ENCODE results near the gene TMC3.
"Not testable (repeated sequence)": the region's sequence is repeated elsewhere in the genome, so short reads cannot be mapped to it uniquely, and the experiment has no call there.

The TMC3 gene

GRCh38 chr15:81333363-81333762, 40.6 kb downstream of the TMC3 start:
- H3K36me3 ChIP-seq (ENCODE audit: insufficient read depth) = no peaks in the 10 kb centered on the region
- no peak overlapping the region for H3K4me2 ChIP-seq
- H3K4me1 ChIP-seq (ENCODE audit: low read depth, poor library complexity, severe bottlenecking) = peaks cover 28% of the 10 kb centered on the region
- no peaks in the 10 kb centered on the region for H3K79me2 ChIP-seq (ENCODE audit: insufficient read depth, low read depth)
- TF ChIP-seq CTCF (conservative IDR thresholded peaks at IDR 0.05; ENCODE audit: low read depth, low read length) = no peak
- H2AFZ ChIP-seq (ENCODE audit: low read depth) = no peak overlapping the region
- H3K9ac ChIP-seq = no peak overlapping the region
- H3K27me3 ChIP-seq (ENCODE audit: insufficient read depth, low read depth) = no peaks in the 10 kb centered on the region
- H3K4me3 ChIP-seq (IDR thresholded peaks at IDR 0.05; ENCODE audit: insufficient read depth, low read depth, low read length) = no peak overlapping the region
- H4K20me1 ChIP-seq (ENCODE audit: insufficient read depth) = no peaks in the 10 kb centered on the region
- no peak overlapping the region for H3K27ac ChIP-seq

- no peaks in the 10 kb centered on the region for H3K27me3 ChIP-seq (ENCODE audit: insufficient read depth, low read depth)
- no peak overlapping the region for H3K9ac ChIP-seq
- no peaks in the 10 kb centered on the region for H3K79me2 ChIP-seq (ENCODE audit: insufficient read depth, low read depth)
- no peak overlapping the region for H3K4me2 ChIP-seq
- H4K20me1 ChIP-seq (ENCODE audit: insufficient read depth) = no peaks in the 10 kb centered on the region
- no peak overlapping the region for H3K4me3 ChIP-seq (IDR thresholded peaks at IDR 0.05; ENCODE audit: insufficient read depth, low read depth, low read length)
- no peak for TF ChIP-seq CTCF (conservative IDR thresholded peaks at IDR 0.05; ENCODE audit: low read depth, low read length)
- peaks cover 37% of the 10 kb centered on the region for H3K4me1 ChIP-seq (ENCODE audit: low read depth, poor library complexity, severe bottlenecking)
- H3K27ac ChIP-seq = no peak overlapping the region
- H3K36me3 ChIP-seq (ENCODE audit: insufficient read depth) = no peaks in the 10 kb centered on the region
- no peak overlapping the region for H2AFZ ChIP-seq (ENCODE audit: low read depth)
These were observed 41.7 kb downstream of the TMC3 start for GRCh38 chr15:81332326-81332725.

- no peak for TF ChIP-seq CTCF (conservative IDR thresholded peaks at IDR 0.05; ENCODE audit: low read depth, low read length)
These were observed 42.4 kb downstream of the TMC3 start for GRCh38 chr15:81331600-81331999.

GRCh38 chr15:81331141-81331540, 42.9 kb downstream of the TMC3 start:
- not testable (repeated sequence) for H2AFZ ChIP-seq (ENCODE audit: low read depth); H3K36me3 ChIP-seq (ENCODE audit: insufficient read depth); H3K9ac ChIP-seq; H3K4me3 ChIP-seq (IDR thresholded peaks at IDR 0.05; ENCODE audit: insufficient read depth, low read depth, low read length); H3K79me2 ChIP-seq (ENCODE audit: insufficient read depth, low read depth); H3K27me3 ChIP-seq (ENCODE audit: insufficient read depth, low read depth); H4K20me1 ChIP-seq (ENCODE audit: insufficient read depth)
- Histone ChIP-seq H3K27ac (peak overlapping the region; percentile 7; the same call in 1 of the 2 replicates), H3K4me2 (peak overlapping the region; percentile 10; the same call in 1 of the 2 replicates), H3K4me1 (ENCODE audit: low read depth, poor library complexity, severe bottlenecking) (peaks cover 46% of the 10 kb centered on the region)

More at GRCh38 chr15:81331600-81331999, 42.4 kb downstream of the TMC3 start:
- no peak overlapping the region for H2AFZ ChIP-seq (ENCODE audit: low read depth)
- no peaks in the 10 kb centered on the region for H4K20me1 ChIP-seq (ENCODE audit: insufficient read depth)
- no peak overlapping the region for H3K4me3 ChIP-seq (IDR thresholded peaks at IDR 0.05; ENCODE audit: insufficient read depth, low read depth, low read length)
- peaks cover 44% of the 10 kb centered on the region for H3K4me1 ChIP-seq (ENCODE audit: low read depth, poor library complexity, severe bottlenecking)
- H3K4me2 ChIP-seq = peak overlapping the region; percentile 10; the same call in 1 of the 2 replicates
- H3K27me3 ChIP-seq (ENCODE audit: insufficient read depth, low read depth) = no peaks in the 10 kb centered on the region
- H3K36me3 ChIP-seq (ENCODE audit: insufficient read depth) = no peaks in the 10 kb centered on the region
- H3K79me2 ChIP-seq (ENCODE audit: insufficient read depth, low read depth) = no peaks in the 10 kb centered on the region
- H3K27ac ChIP-seq = peak overlapping the region; percentile 7; the same call in 1 of the 2 replicates
- H3K9ac ChIP-seq = no peak overlapping the region

- Histone ChIP-seq H3K4me1 (ENCODE audit: low read depth, poor library complexity, severe bottlenecking) (peaks cover 46% of the 10 kb centered on the region), H3K27me3 (ENCODE audit: insufficient read depth, low read depth) (no peaks in the 10 kb centered on the region), H4K20me1 (ENCODE audit: insufficient read depth) (no peaks in the 10 kb centered on the region), H3K4me2 (no peak overlapping the region), H3K4me3 (IDR thresholded peaks at IDR 0.05; ENCODE audit: insufficient read depth, low read depth, low read length) (no peak overlapping the region), H3K79me2 (ENCODE audit: insufficient read depth, low read depth) (no peaks in the 10 kb centered on the region), H3K36me3 (ENCODE audit: insufficient read depth) (no peaks in the 10 kb centered on the region), H3K9ac (no peak overlapping the region), H2AFZ (ENCODE audit: low read depth) (no peak overlapping the region), H3K27ac (peak overlapping the region; percentile 7; the same call in 1 of the 2 replicates)
- no peak for TF ChIP-seq CTCF (conservative IDR thresholded peaks at IDR 0.05; ENCODE audit: low read depth, low read length)
These were observed 43.5 kb downstream of the TMC3 start for GRCh38 chr15:81330366-81331090.

All from KMS-11 (cell line).